Muscle of arm (tissue), 12 donors: ENCODE measurements around the gene RCAN3. TPM values are rescaled to one million over a fixed set of nuclear protein-coding genes. Genes with fewer than 3 reads are reported as not detected.
A peak's percentile ranks its signal among the peaks of the same experiment; 100 is the strongest.

Experiments
- DNase-seq: peaks from one replicate; pipeline ENCODE4 v3.0.0-alpha.2; 2013
- polyA plus RNA-seq, 12 donors: library from polyadenylated mRNA; unstranded; fragments of 120-200 nt; gene quantifications; one replicate each; pipeline ENCODE4 v1.2.1, GENCODE V29; 2013; ENCODE audit not compliant: insufficient read length in 12 of 12

The RCAN3 gene
- polyA plus RNA-seq, 12 donors = 1.3 to 30.3 (median 2.0) TPM; not detected in 1

GRCh38 chr1:24575905-24576587 lies 73.4 kb downstream of the RCAN3 start:
- no peak for DNase-seq

- DNase-seq = no peak
Observed at GRCh38 chr1:24578846-24579245, 76.2 kb downstream of the RCAN3 start.

GRCh38 chr1:24580756-24581155 lies 78.1 kb downstream of the RCAN3 start:
- DNase-seq = no peak

GRCh38 chr1:24584171-24584647 lies 81.6 kb downstream of the RCAN3 start:
- no peak for DNase-seq

GRCh38 chr1:24586119-24586518 lies 83.5 kb downstream of the RCAN3 start:
- no peak for DNase-seq

GRCh38 chr1:24586970-24587820 lies 84.6 kb downstream of the RCAN3 start:
- DNase-seq = peak; percentile 10

- DNase-seq = no peak
Observed at GRCh38 chr1:24588573-24588972, 85.9 kb downstream of the RCAN3 start.

GRCh38 chr1:24589200-24589599 lies 86.6 kb downstream of the RCAN3 start:
- no peak for DNase-seq

Other genes starting within 250 kb of the RCAN3 start
- 10 to 100 TPM in 2 of 12 donors, 1 to 10 TPM in 1, under 1 TPM in 6, not detected in 3; 0.09 to 36.4 (median 0.29) TPM for gene GRHL3, start 183.5 kb upstream of the RCAN3 start, polyA plus RNA-seq
- gene STPG1, start 89.1 kb upstream of the RCAN3 start, polyA plus RNA-seq = 1 to 10 TPM in 10 of 12 donors, not detected in 2; 1.1 to 5.2 (median 1.5) TPM
- gene NIPAL3, start 87.0 kb upstream of the RCAN3 start, polyA plus RNA-seq = 1 to 10 TPM in 11 of 12 donors, not detected in 1; 3.4 to 9.6 (median 5.1) TPM
- under 1 TPM in 6 of 12 donors, not detected in 6; 0.04 to 0.26 (median 0.15) TPM for gene NCMAP, start 53.3 kb downstream of the RCAN3 start, polyA plus RNA-seq
- gene SRRM1, start 140.5 kb downstream of the RCAN3 start, polyA plus RNA-seq = 100 to 1,000 TPM in 6 of 12 donors, 10 to 100 TPM in 5, not detected in 1; 71.9 to 207 (median 106) TPM
- gene CLIC4, start 242.6 kb downstream of the RCAN3 start, polyA plus RNA-seq = 100 to 1,000 TPM in 11 of 12 donors, not detected in 1; 130 to 183 (median 165) TPM